ENCODE measurements around the gene AQR.

AQR gene

GRCh38 chr15:34986326-34986725, 16.8 kb upstream of the AQR start:
- TF ChIP-seq GATA3 (IDR thresholded peaks at IDR 0.05; ENCODE audit: low read depth, low read length) (no peak), GATA2 (IDR thresholded peaks at IDR 0.05; ENCODE audit: low read depth, low read length) (no peak)

GRCh38 chr15:34984889-34985630, 15.5 kb upstream of the AQR start:
- TF ChIP-seq GATA3 (IDR thresholded peaks at IDR 0.05; ENCODE audit: low read depth, low read length), result no peak
- no peak for TF ChIP-seq GATA2 (IDR thresholded peaks at IDR 0.05; ENCODE audit: low read depth, low read length)

GRCh38 chr15:34976743-34977142, 7.2 kb upstream of the AQR start:
- TF ChIP-seq GATA2 (IDR thresholded peaks at IDR 0.05; ENCODE audit: low read depth, low read length), result no peak
- no peak for TF ChIP-seq GATA3 (IDR thresholded peaks at IDR 0.05; ENCODE audit: low read depth, low read length)

- TF ChIP-seq GATA2 (IDR thresholded peaks at IDR 0.05; ENCODE audit: low read depth, low read length) (no peak), GATA3 (IDR thresholded peaks at IDR 0.05; ENCODE audit: low read depth, low read length) (no peak)
These were observed 6.5 kb upstream of the AQR start for GRCh38 chr15:34976073-34976472.

GRCh38 chr15:34973512-34973911, 4.0 kb upstream of the AQR start:
- TF ChIP-seq GATA2 (IDR thresholded peaks at IDR 0.05; ENCODE audit: low read depth, low read length) (no peak), GATA3 (IDR thresholded peaks at IDR 0.05; ENCODE audit: low read depth, low read length) (no peak)

- TF ChIP-seq GATA2 (IDR thresholded peaks at IDR 0.05; ENCODE audit: low read depth, low read length), result no peak
- no peak for TF ChIP-seq GATA3 (IDR thresholded peaks at IDR 0.05; ENCODE audit: low read depth, low read length)
These were observed 5.3 kb downstream of the AQR start for GRCh38 chr15:34964277-34964676.

GRCh38 chr15:34953851-34954250, 15.7 kb downstream of the AQR start:
- TF ChIP-seq GATA2 (IDR thresholded peaks at IDR 0.05; ENCODE audit: low read depth, low read length) (no peak), GATA3 (IDR thresholded peaks at IDR 0.05; ENCODE audit: low read depth, low read length) (no peak)

GRCh38 chr15:34952481-34952880, 17.1 kb downstream of the AQR start:
- no peak for TF ChIP-seq GATA3 (IDR thresholded peaks at IDR 0.05; ENCODE audit: low read depth, low read length)
- TF ChIP-seq GATA2 (IDR thresholded peaks at IDR 0.05; ENCODE audit: low read depth, low read length), result no peak

GRCh38 chr15:34951993-34952392, 17.5 kb downstream of the AQR start:
- no peak for TF ChIP-seq GATA2 (IDR thresholded peaks at IDR 0.05; ENCODE audit: low read depth, low read length)
- TF ChIP-seq GATA3 (IDR thresholded peaks at IDR 0.05; ENCODE audit: low read depth, low read length), result no peak

- TF ChIP-seq GATA3 (IDR thresholded peaks at IDR 0.05; ENCODE audit: low read depth, low read length) (no peak), GATA2 (IDR thresholded peaks at IDR 0.05; ENCODE audit: low read depth, low read length) (no peak)
These were observed 24.6 kb downstream of the AQR start for GRCh38 chr15:34944936-34945335.

- no peak for TF ChIP-seq GATA2 (IDR thresholded peaks at IDR 0.05; ENCODE audit: low read depth, low read length)
- no peak for TF ChIP-seq GATA3 (IDR thresholded peaks at IDR 0.05; ENCODE audit: low read depth, low read length)
These were observed 25.8 kb downstream of the AQR start for GRCh38 chr15:34943711-34944110.

GRCh38 chr15:34942363-34942762, 27.2 kb downstream of the AQR start:
- TF ChIP-seq GATA3 (IDR thresholded peaks at IDR 0.05; ENCODE audit: low read depth, low read length) (no peak), GATA2 (IDR thresholded peaks at IDR 0.05; ENCODE audit: low read depth, low read length) (no peak)

- TF ChIP-seq GATA3 (IDR thresholded peaks at IDR 0.05; ENCODE audit: low read depth, low read length) (no peak), GATA2 (IDR thresholded peaks at IDR 0.05; ENCODE audit: low read depth, low read length) (no peak)
These were observed 27.7 kb downstream of the AQR start for GRCh38 chr15:34941831-34942230.

- no peak for TF ChIP-seq GATA3 (IDR thresholded peaks at IDR 0.05; ENCODE audit: low read depth, low read length)
- no peak for TF ChIP-seq GATA2 (IDR thresholded peaks at IDR 0.05; ENCODE audit: low read depth, low read length)
These were observed 28.3 kb downstream of the AQR start for GRCh38 chr15:34941185-34941698.

- no peak for TF ChIP-seq GATA2 (IDR thresholded peaks at IDR 0.05; ENCODE audit: low read depth, low read length)
- no peak for TF ChIP-seq GATA3 (IDR thresholded peaks at IDR 0.05; ENCODE audit: low read depth, low read length)
These were observed 36.0 kb downstream of the AQR start for GRCh38 chr15:34933432-34933975.

Data from SH-SY5Y (cell line).